Dermis microvascular lymphatic vessel endothelial cell (primary cell): ENCODE results near the gene TCF23. TPM values are rescaled to one million over a fixed set of nuclear protein-coding genes. Genes with fewer than 3 reads are reported as not detected.
"Not testable (repeated sequence)": the region's sequence is repeated elsewhere in the genome, so short reads cannot be mapped to it uniquely, and the experiment has no call there.

Experiments
- DNase-seq, 2 donors: peaks; one replicate each; pipeline versions ENCODE4 v3.0.0 to v3.0.0-alpha.2; 2010; ENCODE audit warnings: low read depth in 2 of 2
- total RNA-seq: library from RNA; depleted of rRNA; stranded (reverse); fragments of >200 nt; gene quantifications from 2 replicates; pipeline ENCODE4 v1.2.1, GENCODE V29; 2014

Gene TCF23
- not detected in 2 replicates for total RNA-seq

- DNase-seq, result no peak
These were observed at the start of gene TCF23 for GRCh38 chr2:27148801-27149439. TCF23 (plus strand) TSS chr2:27149004; CDS start chr2:27149134, 130 bp downstream.

GRCh38 chr2:27099334-27099955, 49.4 kb upstream of the TCF23 start:
- DNase-seq, result no peak

- no peak for DNase-seq
These were observed 48.8 kb upstream of the TCF23 start for GRCh38 chr2:27100036-27100435.

GRCh38 chr2:27102329-27102728, 46.5 kb upstream of the TCF23 start:
- DNase-seq, result no peak

- no peak for DNase-seq
These were observed 42.8 kb upstream of the TCF23 start for GRCh38 chr2:27105981-27106380.

- DNase-seq, result no peak
These were observed 40.6 kb upstream of the TCF23 start for GRCh38 chr2:27108221-27108620.

- no peak for DNase-seq
These were observed 39.7 kb upstream of the TCF23 start for GRCh38 chr2:27109083-27109482.

GRCh38 chr2:27110603-27111352, 38.0 kb upstream of the TCF23 start:
- DNase-seq, result not testable (repeated sequence)

- not testable (repeated sequence) for DNase-seq
These were observed 37.3 kb upstream of the TCF23 start for GRCh38 chr2:27111392-27112078.

- DNase-seq, result no peak
These were observed 33.3 kb upstream of the TCF23 start for GRCh38 chr2:27115519-27115918.

- DNase-seq, result no peak
These were observed 30.7 kb upstream of the TCF23 start for GRCh38 chr2:27117995-27118524.

- peak in 1 of 2 donors; percentile 16 for DNase-seq
These were observed 30.1 kb upstream of the TCF23 start, which contains the start of gene CGREF1 for GRCh38 chr2:27118525-27119329. CGREF1 (minus strand) TSS chr2:27119128; CDS start chr2:27104366, 14,762 bp downstream.

- not testable (repeated sequence) for DNase-seq
These were observed 29.5 kb upstream of the TCF23 start for GRCh38 chr2:27119330-27119670.

GRCh38 chr2:27121906-27122305, 26.9 kb upstream of the TCF23 start:
- no peak for DNase-seq

- DNase-seq, result no peak
These were observed 26.0 kb upstream of the TCF23 start for GRCh38 chr2:27122791-27123190.

GRCh38 chr2:27123302-27124150, 25.3 kb upstream of the TCF23 start, which contains the start of gene ABHD1:
ABHD1 (plus strand) TSS chr2:27123815; CDS start chr2:27123949, 134 bp downstream.
- DNase-seq, result peak in 1 of 2 donors; percentile 33

- DNase-seq, result no peak
These were observed 23.7 kb upstream of the TCF23 start for GRCh38 chr2:27125104-27125503.

- no peak for DNase-seq
These were observed 22.5 kb upstream of the TCF23 start for GRCh38 chr2:27126252-27126710.

- no peak for DNase-seq
These were observed 20.7 kb upstream of the TCF23 start for GRCh38 chr2:27127883-27128667.
